ENCODE data around the gene CEP95. TPM values are rescaled to one million over a fixed set of nuclear protein-coding genes. Genes with fewer than 3 reads are reported as not detected.
A peak's percentile ranks its signal among the peaks of the same experiment; 100 is the strongest.

CEP95 gene
- total and polyA plus RNA-seq, 2 of the 13 experiments (the other 11 are each of a cell fraction or from before 2014, with no cell fraction given): 65.9 to 68.8 TPM

- TF ChIP-seq STAT5B (CRISPR knock-in tag; IDR thresholded peaks at IDR 0.05) (no peak), HMGXB4 (CRISPR knock-in tag; IDR thresholded peaks at IDR 0.05; ENCODE audit: borderline replicate concordance in 1 of 2, low read depth in 1 of 2) (no peak), MTF1 (CRISPR knock-in tag; IDR thresholded peaks at IDR 0.05) (no peak)
Measured at GRCh38 chr17:64500862-64501765, 5.7 kb upstream of the CEP95 start (continued).

GRCh38 chr17:64502021-64502420 lies 4.8 kb upstream of the CEP95 start:
- in situ Hi-C loops (cut with HindIII; ENCODE audit: extremely low pct_ligation_motif_present, low pct_unique_long_range_greater_than_20kb): loop anchor here (10.0 kb wide), 1 partner anchor 657 kb away; the partner anchor contains the start of gene SMARCD2
- H4K20me1 ChIP-seq (ENCODE audit: insufficient read depth, low read length): peaks cover 55% of the 10 kb centered on the region

More at GRCh38 chr17:64502021-64502420, 4.8 kb upstream of the CEP95 start:
- no peak for DNase-seq (ENCODE audit: low spot score)
- Histone ChIP-seq H3K4me1 (ENCODE audit: insufficient read depth, low read length) (peaks cover 74% of the 10 kb centered on the region), H3K9ac (ENCODE audit: insufficient read depth, low read depth, low read length) (no peak overlapping the region), H3K4me2 (ENCODE audit: low read depth, low read length) (no peak overlapping the region), H3K79me2 (ENCODE audit: insufficient read depth, low read length) (peaks cover 35% of the 10 kb centered on the region), H3K9me3 (ENCODE audit: low read length) (no peaks in the 10 kb centered on the region), H2AFZ (ENCODE audit: low read length) (no peak overlapping the region), H3K4me3 (replicated peaks in 1 of 3; ENCODE audit: insufficient read depth in 1 of 3, low read depth in 2 of 3, low read length in 3 of 3) (no peak overlapping the region), H3K27ac (ENCODE audit: extremely low read length, insufficient read depth, low read length) (no peak overlapping the region), H3K27me3 (ENCODE audit: control insufficient read depth in 1 of 2, insufficient read depth in 2 of 2, low read length in 2 of 2) (no peaks in the 10 kb centered on the region; a peak in 1 of 5 replicates), H3K36me3 (replicated peaks in 1 of 2; ENCODE audit: control insufficient read depth in 1 of 2, insufficient read depth in 2 of 2, low read length in 2 of 2) (peaks cover 26 to 56% of the 10 kb centered on the region in 2 experiments)
- ChIA-PET POLR2A (no interaction called here), CTCF (ENCODE audit: low intra/inter-chr PET ratio, low total read pairs) (no interaction called here)
- no peak for ATAC-seq
- no peak for FAIRE-seq
- 98% methylated on average over 3 of the region's 3 CpGs for WGBS (ENCODE audit: low lambda C conversion rate)
- intact Hi-C loops (cut with micrococcal nuclease; ENCODE audit: unreplicated experiment): no loop called here
- TF ChIP-seq ASH2L (IDR thresholded peaks at IDR 0.05; ENCODE audit: insufficient read length, low read depth, low read length) (no peak), POLR2G (IDR thresholded peaks at IDR 0.05; ENCODE audit: low read depth, low read length) (0 out of 2 replicates have a peak, but pooled peaks have one; percentile 27), KDM4B (CRISPR knock-in tag; IDR thresholded peaks at IDR 0.05) (no peak), AFF4 (CRISPR knock-in tag; IDR thresholded peaks at IDR 0.05) (no peak), POLR2A (IDR thresholded peaks at IDR 0.05; ENCODE audit: insufficient read depth in 1 of 2, low read depth in 2 of 2, low read length in 2 of 2) (peak in 1 of 2 experiments; percentile 51; a peak in 1 of 4 replicates), RBFOX2 (IDR thresholded peaks at IDR 0.05; ENCODE audit: low read depth, low read length) (peak; percentile 63)
- no TSS peak for BruUV-seq (replicated peaks)

Measured in HepG2 (cell line).